OCI-LY7 (cell line): ENCODE data around the gene PRSS8. TPM values are rescaled to one million over a fixed set of nuclear protein-coding genes. Genes with fewer than 3 reads are reported as not detected.

Experiments used
- BruUV-seq: library from RNA; stranded (reverse); fragments of 400-500 nt; replicated peaks from 2 replicates; lab custom pipeline; 2021; lab: Mats Ljungman, UMichigan
- CTCF ChIA-PET: fragments of 300-600 bp; sonication (Branson Sonifier 250); formaldehyde crosslinking; loops from one replicate; lab custom pipeline; 2022; ENCODE audit warnings: antibody characterized with exemption; ENCODE audit not compliant: unreplicated experiment; lab: Charles Lee
- POLR2A ChIA-PET: fragments of 300-600 bp; sonication (Branson Sonifier 250); formaldehyde crosslinking; loops from one replicate; lab custom pipeline; 2022; ENCODE audit warnings: antibody characterized with exemption; lab: Charles Lee
- DNase-seq: peaks from one replicate; pipeline ENCODE4 v3.0.0-alpha.2; 2015; ENCODE audit warnings: low spot score
- H2AFZ ChIP-seq: fragments of 200-600 bp; sonication (generic), shearing (Covaris generic); 2 replicates; pipeline ENCODE4 v1.6.1; 2014; ENCODE audit warnings: mild to moderate bottlenecking, antibody characterized with exemption, low read length, moderate library complexity
- H3K27ac ChIP-seq: fragments of 200-600 bp; sonication (generic); 2 replicates; pipeline ENCODE4 v1.5.1; 2014; ENCODE audit warnings: mixed run types, low read depth, mild to moderate bottlenecking, moderate library complexity, low read length, inconsistent platforms; ENCODE audit not compliant: poor library complexity, severe bottlenecking
- H3K36me3 ChIP-seq: fragments of 200-600 bp; sonication (generic); 2 replicates; pipeline ENCODE4 v1.6.1; 2014; ENCODE audit warnings: mild to moderate bottlenecking, antibody characterized with exemption, low read length, moderate library complexity, mixed read lengths; ENCODE audit not compliant: insufficient read depth
- H3K4me1 ChIP-seq: fragments of 200-600 bp; sonication (generic); 2 replicates; pipeline ENCODE4 v1.5.1; 2014; ENCODE audit warnings: mild to moderate bottlenecking, low read length; ENCODE audit not compliant: insufficient read depth, poor library complexity, severe bottlenecking
- H3K4me2 ChIP-seq: fragments of 200-600 bp; sonication (generic); 2 replicates; pipeline ENCODE4 v1.6.1; 2014; ENCODE audit warnings: mild to moderate bottlenecking, low read length
- H3K4me3 ChIP-seq: fragments of 200-600 bp; sonication (generic); 2 replicates; pipeline ENCODE4 v1.5.1; 2014; ENCODE audit warnings: mild to moderate bottlenecking, low read depth, low read length; ENCODE audit not compliant: poor library complexity, severe bottlenecking
- H3K79me2 ChIP-seq: fragments of 200-600 bp; sonication (generic); 2 replicates; pipeline ENCODE4 v1.6.1; 2016; ENCODE audit warnings: low read depth, mild to moderate bottlenecking, low read length, moderate library complexity, mixed read lengths; ENCODE audit not compliant: insufficient read depth
- H3K9me2 ChIP-seq: fragments of 200-600 bp; sonication (generic); 2 replicates; pipeline ENCODE4 v1.6.1; 2016; ENCODE audit warnings: mild to moderate bottlenecking, low read length, mixed read lengths; ENCODE audit not compliant: insufficient read depth
- H3K9me3 ChIP-seq: fragments of 200-600 bp; sonication (generic); 2 replicates; pipeline ENCODE4 v1.6.1; 2014; ENCODE audit warnings: mild to moderate bottlenecking, mixed run types, low read length, mixed read lengths
- H4K20me1 ChIP-seq: fragments of 200-600 bp; sonication (generic); 2 replicates; pipeline ENCODE4 v1.6.1; 2014; ENCODE audit warnings: mild to moderate bottlenecking, antibody characterized with exemption, low read length, moderate library complexity, mixed read lengths; ENCODE audit not compliant: insufficient read depth
- CTCF ChIP-seq: fragments of 200-600 bp; sonication (generic); conservative IDR thresholded peaks from 2 replicates; pipeline ENCODE4 v1.5.1; 2014; ENCODE audit warnings: mild to moderate bottlenecking, antibody characterized with exemption, low read length, moderate library complexity, mixed read lengths
- EZH2phosphoT487 ChIP-seq: fragments of 200-600 bp; sonication (generic); IDR thresholded peaks from 2 replicates; pipeline ENCODE4 v1.6.1; 2018; ENCODE audit warnings: low read depth, borderline replicate concordance, mild to moderate bottlenecking, mixed run types, antibody characterized with exemption, low read length, moderate library complexity, mixed read lengths
- intact Hi-C: fragments of 100-400 bp; cut with micrococcal nuclease; formaldehyde crosslinking; loops from one replicate; pipeline ENCODE4 v1.10.0; 2022; ENCODE audit not compliant: unreplicated experiment
- total RNA-seq, 2 experiments: library from RNA; depleted of rRNA in 1 of 2; stranded (reverse); fragments of >200 nt in 1 of 2; shearing (Covaris generic) in 1 of 2; gene quantifications; 2 replicates each; pipeline ENCODE4 v1.2.3, GENCODE V29; 2014 to 2022

Gene PRSS8
- total RNA-seq, 2 experiments from 2014 or later = not detected

- ChIA-PET CTCF (no interaction called here), POLR2A (no interaction called here)
- intact Hi-C loops = no loop called here
- Histone ChIP-seq H3K4me3 (no peak overlapping the region), H3K9me3 (no peaks in the 10 kb centered on the region), H3K4me1 (no peaks in the 10 kb centered on the region), H3K79me2 (no peaks in the 10 kb centered on the region), H3K36me3 (peaks cover 63% of the 10 kb centered on the region), H3K9me2 (no peaks in the 10 kb centered on the region), H4K20me1 (no peaks in the 10 kb centered on the region), H3K27ac (no peak overlapping the region), H3K4me2 (no peak overlapping the region), H2AFZ (no peak overlapping the region)
- BruUV-seq = no TSS peak
- DNase-seq = no peak
- TF ChIP-seq CTCF (no peak), EZH2phosphoT487 (no peak)
Measured at GRCh38 chr16:31085873-31086628, 49.5 kb downstream of the PRSS8 start.

- no peaks in the 10 kb centered on the region for H4K20me1 ChIP-seq
- no peaks in the 10 kb centered on the region for H3K9me3 ChIP-seq
- no peaks in the 10 kb centered on the region for H3K79me2 ChIP-seq
- ChIA-PET POLR2A (no interaction called here), CTCF (no interaction called here)
- H3K36me3 ChIP-seq = peaks cover 64% of the 10 kb centered on the region; the same call in 1 of the 2 replicates
- BruUV-seq = no TSS peak
- H3K4me1 ChIP-seq = no peaks in the 10 kb centered on the region
- no peak overlapping the region for H3K4me2 ChIP-seq
- no peak overlapping the region for H3K4me3 ChIP-seq
- H2AFZ ChIP-seq = no peak overlapping the region
- no peaks in the 10 kb centered on the region for H3K9me2 ChIP-seq
- TF ChIP-seq CTCF (no peak), EZH2phosphoT487 (no peak)
- intact Hi-C loops = no loop called here
- no peak for DNase-seq
- H3K27ac ChIP-seq = no peak overlapping the region
Measured at GRCh38 chr16:31085411-31085810, 50.1 kb downstream of the PRSS8 start.
